Measurements from ENCODE around the gene ZBTB37. TPM values are rescaled to one million over a fixed set of nuclear protein-coding genes. Genes with fewer than 3 reads are reported as not detected.

The ZBTB37 gene
- total RNA-seq, 1 experiment from 2014 or later, result 12.0 TPM

DNA sequence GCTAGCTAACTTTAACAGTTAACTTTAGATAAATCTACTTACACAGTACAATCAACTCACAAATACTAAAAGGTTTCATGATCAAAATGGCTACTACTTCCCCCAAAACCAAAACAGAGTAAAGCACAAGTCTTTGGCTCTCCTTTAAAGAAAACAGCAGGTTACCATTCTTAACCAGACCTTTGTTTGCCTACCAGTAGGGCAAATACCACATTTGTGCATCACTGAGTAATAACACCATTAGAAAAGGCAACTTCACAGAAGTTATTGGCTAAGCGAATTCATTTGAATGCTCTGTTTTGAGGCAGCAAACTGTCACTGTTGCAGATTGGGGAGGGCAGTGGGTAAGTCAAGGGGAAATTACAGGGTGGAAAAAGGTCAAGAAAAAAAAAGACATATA is 66.3 kb downstream of the ZBTB37 start:
- H3K79me2 ChIP-seq (ENCODE audit: insufficient read depth, low read length), result no peaks in the 10 kb centered on the region
- no peak overlapping the region for H2AFZ ChIP-seq (ENCODE audit: low read length)
- no peak overlapping the region for H2BK15ac ChIP-seq (ENCODE audit: low read depth, low read length)
- no peaks in the 10 kb centered on the region for H3K9me3 ChIP-seq (ENCODE audit: control insufficient read depth, low read depth, low read length)
- H3K4me2 ChIP-seq (ENCODE audit: insufficient read depth, insufficient read length, low read length), result no peak overlapping the region
- no CpG with 5 or more reads among the region's 1 CpG for WGBS (ENCODE audit: extremely low coverage, insufficient read length, low lambda C conversion rate)
- H3K18ac ChIP-seq (ENCODE audit: insufficient read length, low read depth, low read length), result no peak overlapping the region
- H3K23ac ChIP-seq (ENCODE audit: insufficient read length, low read depth, low read length), result no peak overlapping the region
- H2BK120ac ChIP-seq (ENCODE audit: low read depth, low read length, poor library complexity, severe bottlenecking), result no peak overlapping the region
- H4K5ac ChIP-seq (ENCODE audit: insufficient read length, low read depth, low read length), result no peak overlapping the region
- H2BK20ac ChIP-seq (ENCODE audit: low read depth, low read length, poor library complexity, severe bottlenecking), result no peak overlapping the region
- TF ChIP-seq CTCF (conservative IDR thresholded peaks at IDR 0.05), result no peak
- no peak overlapping the region for H3K9ac ChIP-seq (ENCODE audit: extremely low read depth, insufficient read length, low read length)
- Mint-ChIP-seq H3K4me3 (no peak overlapping the region), H3K27ac (peak overlapping the region in 2 of 3 experiments; percentile 26 to 60; a peak in 3 of 7 replicates), H3K4me1 (peaks cover 6 to 8% of the 10 kb centered on the region in 2 experiments), H3K9me3 (no peaks in the 10 kb centered on the region), H3K27me3 (ENCODE audit: low read depth) (no peaks in the 10 kb centered on the region), H3K36me3 (ENCODE audit: insufficient read depth in 1 of 3, low read depth in 3 of 3) (peaks cover 8 to 38% (median 26%) of the 10 kb centered on the region in 3 experiments; a peak in 6 of 7 replicates)
- H3K4me1 ChIP-seq (ENCODE audit: insufficient read depth, low read length), result no peaks in the 10 kb centered on the region
- no peak overlapping the region for H4K8ac ChIP-seq (replicated peaks; ENCODE audit: insufficient read length, low read depth, low read length)
- H3K79me1 ChIP-seq (ENCODE audit: insufficient read depth, low read depth, low read length, poor library complexity, severe bottlenecking), result no peaks in the 10 kb centered on the region
- no peak overlapping the region for H3K27ac ChIP-seq (ENCODE audit: insufficient read length, low read depth, low read length)
- H2BK5ac ChIP-seq (ENCODE audit: insufficient read length, low read length), result no peak overlapping the region
- H4K20me1 ChIP-seq (ENCODE audit: control insufficient read depth, insufficient read depth, insufficient read length), result no peaks in the 10 kb centered on the region
- H2BK12ac ChIP-seq (ENCODE audit: insufficient read length, low read depth, low read length), result no peak overlapping the region
- no peaks in the 10 kb centered on the region for H3K23me2 ChIP-seq (ENCODE audit: insufficient read length, low read depth, low read length, poor library complexity, severe bottlenecking)
- DNase-seq, result no peak
- H3K14ac ChIP-seq (ENCODE audit: insufficient read depth, low read length), result no peak overlapping the region
- H3K56ac ChIP-seq (ENCODE audit: insufficient read length, low read depth, low read length), result no peak overlapping the region
- no peak overlapping the region for H3K4ac ChIP-seq (ENCODE audit: low read depth, low read length)
- H3T11ph ChIP-seq (ENCODE audit: low read length), result no peak overlapping the region
- no peaks in the 10 kb centered on the region for H3K27me3 ChIP-seq (ENCODE audit: insufficient read depth, low read length)
- no peak overlapping the region for H2AK5ac ChIP-seq (ENCODE audit: insufficient read length, low read length)
- no peak overlapping the region for H4K91ac ChIP-seq (ENCODE audit: insufficient read length, low read depth, low read length)
